CD14-positive monocyte (primary cell): ENCODE measurements around the gene MAP2K5. TPM values are rescaled to one million over a fixed set of nuclear protein-coding genes. Genes with fewer than 3 reads are reported as not detected.

Experiments used
- DNase-seq, 3 donors: peaks; one replicate each; pipeline ENCODE4 v3.0.0-alpha.2; 2011 to 2022
- H2AFZ ChIP-seq: 2 replicates; pipeline ENCODE4 v1.6.0; 2012; ENCODE audit warnings: mild to moderate bottlenecking, low read depth, low read length, inconsistent platforms; ENCODE audit not compliant: insufficient read depth, poor library complexity, severe bottlenecking
- H3K27ac ChIP-seq, 2 donors: 1 replicate in 1 of 2; 2 replicates in 1 of 2; pipeline ENCODE4 v1.5.1; 2012 to 2013; ENCODE audit warnings: low read length in 2 of 2, control low read depth in 1 of 2, inconsistent platforms in 1 of 2, low read depth in 1 of 2, mild to moderate bottlenecking in 1 of 2
- H3K27me3 ChIP-seq, 2 donors: one replicate each; pipeline versions ENCODE4 v1.6.0 to v1.6.1; 2011 to 2013; ENCODE audit warnings: low read length in 2 of 2; ENCODE audit not compliant: control insufficient read depth in 2 of 2, insufficient read depth in 2 of 2
- H3K36me3 ChIP-seq, 2 donors: replicated peaks in 1 of 2; 1 replicate in 1 of 2; 2 replicates in 1 of 2; pipeline versions ENCODE4 v1.5.1 to v1.6.1; 2012 to 2013; ENCODE audit warnings: low read length in 2 of 2, control low read depth in 1 of 2, inconsistent platforms in 1 of 2, mild to moderate bottlenecking in 1 of 2; ENCODE audit not compliant: insufficient read depth in 2 of 2, control insufficient read depth in 1 of 2
- H3K4me1 ChIP-seq, 2 donors: 1 replicate in 1 of 2; 2 replicates in 1 of 2; pipeline versions ENCODE4 v1.5.1 to v1.6.1; 2012 to 2013; ENCODE audit warnings: low read length in 2 of 2, control low read depth in 1 of 2, inconsistent platforms in 1 of 2, mild to moderate bottlenecking in 1 of 2, moderate library complexity in 1 of 2; ENCODE audit not compliant: insufficient read depth in 2 of 2, control insufficient read depth in 1 of 2
- H3K4me2 ChIP-seq: replicated peaks from 2 replicates; pipeline ENCODE3; 2012; ENCODE audit warnings: low read length, moderate library complexity, mild to moderate bottlenecking; ENCODE audit not compliant: poor library complexity, severe bottlenecking; ENCODE audit errors: extremely low read depth
- H3K4me3 ChIP-seq, 3 experiments: fragments of 200-600 bp in 1 of 3; sonication (generic) in 1 of 3; replicated peaks in 1 of 3; 1 replicate in 2 of 3; 2 replicates in 1 of 3; pipeline ENCODE4 v1.5.1; 2011 to 2013; ENCODE audit warnings: low read length in 3 of 3, mild to moderate bottlenecking in 3 of 3, control low read depth in 2 of 3, low read depth in 2 of 3, inconsistent platforms in 1 of 3, moderate library complexity in 1 of 3
- H3K79me2 ChIP-seq: 2 replicates; pipeline ENCODE4 v1.6.0; 2012; ENCODE audit warnings: mild to moderate bottlenecking, control low read depth, inconsistent platforms, low read length, moderate library complexity; ENCODE audit not compliant: insufficient read depth
- H3K9ac ChIP-seq: 2 replicates; pipeline ENCODE4 v1.6.0; 2017; ENCODE audit warnings: low read length, mild to moderate bottlenecking; ENCODE audit not compliant: insufficient read depth, poor library complexity, severe bottlenecking
- H3K9me3 ChIP-seq, 2 donors: replicated peaks in 1 of 2; 1 replicate in 1 of 2; 2 replicates in 1 of 2; pipeline versions ENCODE4 v1.5.1 to v1.6.1; 2012 to 2013; ENCODE audit warnings: low read length in 2 of 2, control low read depth in 1 of 2; ENCODE audit not compliant: control insufficient read depth in 1 of 2, insufficient read depth in 1 of 2
- H4K20me1 ChIP-seq: 2 replicates; pipeline ENCODE4 v1.6.0; 2012; ENCODE audit warnings: mild to moderate bottlenecking, low read length, control low read depth, moderate library complexity; ENCODE audit not compliant: insufficient read depth
- H3K27ac Mint-ChIP-seq, 7 donors: one replicate each; pipeline ENCODE4 v1.8.0; 2020; ENCODE audit warnings: mild to moderate bottlenecking in 7 of 7, mixed read lengths in 7 of 7, moderate library complexity in 6 of 7, inconsistent platforms in 2 of 7
- H3K27me3 Mint-ChIP-seq, 3 donors: one replicate each; pipeline ENCODE4 v1.8.0; 2021 to 2022; ENCODE audit warnings: low read depth in 3 of 3, mild to moderate bottlenecking in 3 of 3, mixed read lengths in 3 of 3, moderate library complexity in 3 of 3, inconsistent platforms in 1 of 3
- H3K36me3 Mint-ChIP-seq, 2 donors: one replicate each; pipeline ENCODE4 v1.8.0; 2020; ENCODE audit warnings: mixed read lengths in 2 of 2, inconsistent platforms in 1 of 2, mild to moderate bottlenecking in 1 of 2
- H3K4me1 Mint-ChIP-seq: one replicate; pipeline ENCODE4 v1.8.0; 2020; ENCODE audit warnings: mild to moderate bottlenecking, mixed read lengths
- H3K4me3 Mint-ChIP-seq, 2 donors: one replicate each; pipeline ENCODE4 v1.8.0; 2020; ENCODE audit warnings: mild to moderate bottlenecking in 2 of 2, mixed read lengths in 2 of 2, moderate library complexity in 1 of 2
- H3K9me3 Mint-ChIP-seq, 7 donors: one replicate each; pipeline ENCODE4 v1.8.0; 2020 to 2022; ENCODE audit warnings: mixed read lengths in 7 of 7, mild to moderate bottlenecking in 6 of 7, moderate library complexity in 6 of 7, inconsistent platforms in 2 of 7
- CTCF ChIP-seq: fragments of 200-600 bp; IDR thresholded peaks from one replicate; pipeline ENCODE4 v1.8.0; 2022; ENCODE audit warnings: antibody characterized with exemption, mild to moderate bottlenecking
- WGBS: methylation state at CpG from one replicate; pipeline ENCODE4 v1.1.5; 2013; ENCODE audit warnings: missing lambda C conversion rate; ENCODE audit not compliant: insufficient coverage; 5-methylcytosine and 5-hydroxymethylcytosine counted together
- intact Hi-C, 2 donors: fragments of 100-400 bp; cut with micrococcal nuclease; formaldehyde crosslinking; loops; one replicate each; pipeline versions ENCODE4 v1.15.0 to v1.15.1; 2023
- polyA plus RNA-seq, 3 donors: library from polyadenylated mRNA; depleted of rRNA in 1 of 3; unstranded in 2 of 3; stranded (reverse) in 1 of 3; fragments of 300-500 nt in 2 of 3; fragments of >200 nt in 1 of 3; fragmentation: Illumina TruSeq in 2 of 3; gene quantifications; 1 replicate in 2 of 3; 2 replicates in 1 of 3; pipeline ENCODE4 v1.2.3, GENCODE V29; 2012 to 2021

Gene MAP2K5
- polyA plus RNA-seq, 3 donors = 10.2 to 11.3 (median 10.6) TPM

- Mint-ChIP-seq H3K4me3 (peak within 1 kb of the TSS; percentile 89 to 95), H3K9me3 (peaks cover 0 to 7% (median 0%) of the 10 kb centered on the region in 7 donors), H3K4me1 (peaks cover 44% of the 10 kb centered on the region), H3K27me3 (peaks cover 15 to 26% (median 23%) of the 10 kb centered on the region in 3 donors), H3K36me3 (peaks cover 2 to 4% of the 10 kb centered on the region in 2 donors), H3K27ac (peak within 1 kb of the TSS; percentile 91 to 98 (median 96))
- no peaks in the 10 kb centered on the region for H3K79me2 ChIP-seq
- TF ChIP-seq CTCF = no peak
- H3K4me1 ChIP-seq = peaks cover 32 to 53% of the 10 kb centered on the region in 2 donors
- intact Hi-C loops = loop anchor here (10.0 kb wide), 1 partner anchor 315 kb away; the partner anchor contains the start of gene C15orf61 (in 2 of the 2)
- peak within 1 kb of the TSS; percentile 90 for H3K9ac ChIP-seq
- peak within 1 kb of the TSS; percentile 93 for H2AFZ ChIP-seq
- peak within 1 kb of the TSS; percentile 75 to 83 (median 82) for H3K4me3 ChIP-seq
- 0% methylated on average over 46 of the region's 62 CpGs for WGBS
- H3K9me3 ChIP-seq = no peaks in the 10 kb centered on the region
- no peaks in the 10 kb centered on the region for H3K36me3 ChIP-seq
- H3K27me3 ChIP-seq = peaks cover 6 to 15% of the 10 kb centered on the region in 2 donors
- H4K20me1 ChIP-seq = no peaks in the 10 kb centered on the region
- H3K27ac ChIP-seq = peak within 1 kb of the TSS; percentile 92 to 95
- DNase-seq = peak; percentile 91 to 96 (median 94)
- H3K4me2 ChIP-seq = peak within 1 kb of the TSS; percentile 83
Measured at GRCh38 chr15:67839929-67840748, 297.6 kb downstream of the MAP2K5 start, which contains the start of gene RNU6-1. Gene RNU6-1, minus strand, starts transcription at chr15:67840045.

- peak in 1 of 3 donors; percentile 40 for DNase-seq
- peaks cover 36% of the 10 kb centered on the region for H3K4me1 Mint-ChIP-seq
- peak overlapping the region; percentile 91 to 98 (median 96) for H3K27ac Mint-ChIP-seq
- H3K4me2 ChIP-seq = peak overlapping the region; percentile 83
- H3K4me3 Mint-ChIP-seq = peak overlapping the region; percentile 89 to 95
- intact Hi-C loops = no loop called here
- peak overlapping the region; percentile 93 for H2AFZ ChIP-seq
- 9% methylated on average over 12 of the region's 17 CpGs for WGBS
- H3K4me1 ChIP-seq = peaks cover 24 to 45% of the 10 kb centered on the region in 2 donors
- peak overlapping the region; percentile 75 to 83 (median 82) for H3K4me3 ChIP-seq
- no peak for TF ChIP-seq CTCF
- H3K27ac ChIP-seq = peak overlapping the region; percentile 92 to 95
- H3K79me2 ChIP-seq = no peaks in the 10 kb centered on the region
- H4K20me1 ChIP-seq = no peaks in the 10 kb centered on the region
- peaks cover 0 to 4% of the 10 kb centered on the region in 2 donors for H3K36me3 Mint-ChIP-seq
- no peaks in the 10 kb centered on the region for H3K9me3 ChIP-seq
- no peaks in the 10 kb centered on the region for H3K36me3 ChIP-seq
- H3K9me3 Mint-ChIP-seq = peaks cover 0 to 1% (median 0%) of the 10 kb centered on the region in 7 donors
- H3K27me3 ChIP-seq = peaks cover 3 to 7% of the 10 kb centered on the region in 2 donors
- peaks cover 7 to 18% (median 15%) of the 10 kb centered on the region in 3 donors for H3K27me3 Mint-ChIP-seq
- H3K9ac ChIP-seq = peak overlapping the region; percentile 90
Measured at GRCh38 chr15:67840749-67841512, 298.4 kb downstream of the MAP2K5 start.
